Gastrocnemius medialis (tissue), 4 donors: ENCODE data around the gene DDX10. TPM values are rescaled to one million over a fixed set of nuclear protein-coding genes. Genes with fewer than 3 reads are reported as not detected.

ENCODE experiments used
- ATAC-seq, 2 donors: fragments of 150-250 bp; one replicate each; pipeline ENCODE4 v1.9.1; 2016
- DNase-seq, 2 donors: peaks; one replicate each; pipeline ENCODE4 v3.0.0-alpha.2; 2019
- H3K27ac ChIP-seq, 4 donors: fragments of 200-600 bp; sonication (generic); 1 replicate in 1 of 4; 2 replicates in 3 of 4; pipeline ENCODE4 v1.5.1; 2016 to 2018; ENCODE audit warnings: mild to moderate bottlenecking in 2 of 4, moderate library complexity in 1 of 4
- H3K27me3 ChIP-seq, 3 donors: fragments of 200-600 bp; sonication (generic) in 2 of 3; 1 replicate in 1 of 3; 2 replicates in 2 of 3; pipeline versions ENCODE4 v1.5.1 to v1.6.0; 2016 to 2019; ENCODE audit warnings: mild to moderate bottlenecking in 1 of 3, moderate library complexity in 1 of 3
- H3K36me3 ChIP-seq, 2 donors: fragments of 200-600 bp; sonication (generic) in 1 of 2; one replicate each; pipeline ENCODE4 v1.5.1; 2017 to 2018
- H3K4me1 ChIP-seq, 2 donors: fragments of 200-600 bp; sonication (generic) in 1 of 2; one replicate each; pipeline ENCODE4 v1.5.1; 2016 to 2017; ENCODE audit warnings: mild to moderate bottlenecking in 2 of 2
- H3K4me3 ChIP-seq, 4 donors: fragments of 200-600 bp; sonication (generic) in 3 of 4; 1 replicate in 1 of 4; 2 replicates in 3 of 4; pipeline ENCODE4 v1.5.1; 2016 to 2019; ENCODE audit warnings: mild to moderate bottlenecking in 2 of 4
- H3K9me3 ChIP-seq, 3 donors: fragments of 200-600 bp; sonication (generic) in 2 of 3; 1 replicate in 1 of 3; 2 replicates in 2 of 3; pipeline ENCODE4 v1.5.1; 2016 to 2019
- POLR2A ChIP-seq, 2 donors: fragments of 450-650 bp; IDR thresholded peaks; one replicate each; pipeline ENCODE4 v1.6.1; 2017; ENCODE audit warnings: antibody characterized with exemption in 2 of 2, mild to moderate bottlenecking in 2 of 2, moderate library complexity in 2 of 2
- in situ Hi-C, 4 donors: fragments of 200-750 bp; cut with MboI; loops; one replicate each; pipeline versions ENCODE4 v1.15.0 to v1.8.0; 2017; ENCODE audit warnings: low sequenced_read_pairs in 4 of 4
- intact Hi-C: fragments of 100-400 bp; cut with DNase I; formaldehyde crosslinking; loops from one replicate; pipeline ENCODE4 v1.15.1; 2023; ENCODE audit warnings: low total_unique reads
- total RNA-seq, 4 donors: library from RNA; depleted of rRNA; stranded (reverse); fragments of >200 nt; gene quantifications; one replicate each; pipeline versions ENCODE4 v1.1.0 to v1.2.3, GENCODE V29; 2016
- TF ChIP-seq, protein P1 (sequence below), 5 experiments: fragments of 450-650 bp in 3 of 5; fragments of 200-600 bp in 2 of 5; sonication (generic) in 2 of 5; IDR thresholded peaks in 4 of 5; conservative IDR thresholded peaks in 1 of 5; 1 replicate in 4 of 5; 2 replicates in 1 of 5; pipeline ENCODE4 v1.5.1; 2016 to 2019; ENCODE audit warnings: antibody characterized with exemption in 5 of 5, mild to moderate bottlenecking in 3 of 5, moderate library complexity in 3 of 5

Gene DDX10
- total RNA-seq, 4 donors from 2014 or later = 5.0 to 15.0 (median 10.5) TPM

DNA sequence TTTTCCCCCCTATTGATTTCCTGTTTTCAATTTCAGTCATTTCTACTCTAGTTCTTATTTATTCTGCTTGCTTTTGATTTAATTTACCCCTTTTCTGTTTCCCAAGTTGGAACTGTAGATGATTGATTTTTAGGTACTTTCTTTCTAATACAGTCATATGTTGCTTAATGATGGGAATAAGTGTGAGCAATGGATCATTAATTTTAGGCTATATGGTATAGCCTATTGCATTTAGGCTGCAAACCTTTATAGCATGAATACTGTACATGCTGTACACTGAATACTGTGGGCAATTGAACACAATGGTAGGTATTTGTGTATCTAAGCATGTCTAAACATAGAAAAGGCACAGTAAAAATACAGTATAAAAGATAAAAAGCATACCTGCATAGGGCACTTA is 44.9 kb downstream of the DDX10 start:
- Histone ChIP-seq H3K4me1 (no peaks in the 10 kb centered on the region), H3K9me3 (no peaks in the 10 kb centered on the region), H3K27me3 (no peaks in the 10 kb centered on the region), H3K36me3 (peaks cover 2 to 30% of the 10 kb centered on the region in 2 donors), H3K4me3 (no peak overlapping the region), H3K27ac (no peak overlapping the region)
- no peak for TF ChIP-seq POLR2A (IDR thresholded peaks at IDR 0.05)
- TF ChIP-seq, protein P1, sequence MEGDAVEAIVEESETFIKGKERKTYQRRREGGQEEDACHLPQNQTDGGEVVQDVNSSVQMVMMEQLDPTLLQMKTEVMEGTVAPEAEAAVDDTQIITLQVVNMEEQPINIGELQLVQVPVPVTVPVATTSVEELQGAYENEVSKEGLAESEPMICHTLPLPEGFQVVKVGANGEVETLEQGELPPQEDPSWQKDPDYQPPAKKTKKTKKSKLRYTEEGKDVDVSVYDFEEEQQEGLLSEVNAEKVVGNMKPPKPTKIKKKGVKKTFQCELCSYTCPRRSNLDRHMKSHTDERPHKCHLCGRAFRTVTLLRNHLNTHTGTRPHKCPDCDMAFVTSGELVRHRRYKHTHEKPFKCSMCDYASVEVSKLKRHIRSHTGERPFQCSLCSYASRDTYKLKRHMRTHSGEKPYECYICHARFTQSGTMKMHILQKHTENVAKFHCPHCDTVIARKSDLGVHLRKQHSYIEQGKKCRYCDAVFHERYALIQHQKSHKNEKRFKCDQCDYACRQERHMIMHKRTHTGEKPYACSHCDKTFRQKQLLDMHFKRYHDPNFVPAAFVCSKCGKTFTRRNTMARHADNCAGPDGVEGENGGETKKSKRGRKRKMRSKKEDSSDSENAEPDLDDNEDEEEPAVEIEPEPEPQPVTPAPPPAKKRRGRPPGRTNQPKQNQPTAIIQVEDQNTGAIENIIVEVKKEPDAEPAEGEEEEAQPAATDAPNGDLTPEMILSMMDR (IDR thresholded peaks at IDR 0.05 in 4 of 5, conservative IDR thresholded peaks at IDR 0.05 in 1 of 5) = no peak
- ATAC-seq (no peak), DNase-seq (no peak)
- intact Hi-C loops (no loop called here), in situ Hi-C loops (loop anchor here in 1 of 4 donors (25.0 kb wide), 2 partner anchors 978 to 1228 kb away; no protein-coding TSS in a partner anchor)

DNA sequence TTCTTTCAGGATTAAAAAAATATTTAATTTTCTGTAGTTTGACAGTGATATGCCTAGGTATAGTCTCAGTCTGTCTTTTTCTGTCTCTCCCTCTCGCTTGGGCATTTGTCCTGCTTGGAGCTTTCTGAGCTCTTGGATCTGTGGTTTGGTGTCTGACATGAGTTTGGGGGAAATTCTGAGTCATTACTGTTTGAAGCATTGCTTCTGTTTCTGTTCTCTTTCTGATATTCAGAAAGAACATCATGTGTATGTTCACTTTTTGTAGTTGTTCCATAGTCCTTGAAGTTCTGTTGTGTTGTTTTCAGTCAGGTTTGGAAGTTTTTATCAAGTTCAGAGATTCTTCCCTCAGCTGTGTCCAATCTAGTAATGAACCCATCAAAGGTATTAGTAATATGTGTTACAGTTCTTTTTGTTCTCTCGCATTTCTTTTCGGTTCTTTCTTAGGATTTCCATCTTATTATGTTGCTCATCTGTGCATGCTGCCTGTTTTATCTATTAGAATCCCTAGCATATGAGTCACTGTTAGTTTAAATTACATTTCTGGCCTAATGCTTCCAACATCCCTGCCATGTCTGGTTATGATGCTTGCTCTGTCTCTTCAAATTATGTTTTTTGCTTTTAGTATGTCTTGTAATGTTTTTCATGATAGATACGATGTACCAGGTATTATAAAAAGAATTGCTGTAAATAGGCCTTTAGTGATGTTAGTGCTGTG is 48.4 kb downstream of the DDX10 start:
- no peaks in the 10 kb centered on the region for H3K9me3 ChIP-seq
- in situ Hi-C loops (loop anchor here in 1 of 4 donors (25.0 kb wide), 2 partner anchors 974 to 1224 kb away; no protein-coding TSS in a partner anchor), intact Hi-C loops (no loop called here)
- ATAC-seq (no peak), DNase-seq (no peak)
- H3K27me3 ChIP-seq = no peaks in the 10 kb centered on the region
- no peaks in the 10 kb centered on the region for H3K4me1 ChIP-seq
- peaks cover 2 to 16% of the 10 kb centered on the region in 2 donors for H3K36me3 ChIP-seq
- H3K27ac ChIP-seq = no peak overlapping the region
- H3K4me3 ChIP-seq = no peak overlapping the region
- TF ChIP-seq, protein P1 (IDR thresholded peaks at IDR 0.05 in 4 of 5, conservative IDR thresholded peaks at IDR 0.05 in 1 of 5) = no peak
- TF ChIP-seq POLR2A (IDR thresholded peaks at IDR 0.05) = no peak

DNA sequence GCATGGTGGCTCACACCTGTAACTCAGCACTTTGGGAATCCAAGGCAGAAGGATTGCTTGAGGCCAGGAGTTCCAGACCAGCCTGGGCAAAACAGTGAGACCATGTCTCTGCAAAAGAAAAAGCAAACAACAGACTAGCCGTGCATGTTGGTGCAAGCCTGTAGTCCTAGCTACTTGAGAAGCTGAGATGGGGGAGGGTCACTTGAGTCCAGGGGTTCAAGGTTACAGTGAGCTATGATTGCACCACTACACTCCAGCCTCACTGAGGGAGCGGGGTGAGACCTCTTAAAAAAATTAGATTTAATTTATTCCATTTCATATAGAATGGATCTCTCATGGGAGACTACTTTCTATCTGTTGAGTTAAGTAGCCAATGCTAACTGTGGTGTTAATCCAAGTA is 50.4 kb downstream of the DDX10 start:
- TF ChIP-seq, protein P1 (IDR thresholded peaks at IDR 0.05 in 4 of 5, conservative IDR thresholded peaks at IDR 0.05 in 1 of 5) = no peak
- TF ChIP-seq POLR2A (IDR thresholded peaks at IDR 0.05) = no peak
- Histone ChIP-seq H3K4me1 (no peaks in the 10 kb centered on the region), H3K27me3 (no peaks in the 10 kb centered on the region), H3K36me3 (peaks cover 0 to 9% of the 10 kb centered on the region in 2 donors), H3K9me3 (no peaks in the 10 kb centered on the region), H3K27ac (no peak overlapping the region), H3K4me3 (no peak overlapping the region)
- no peak for DNase-seq
- in situ Hi-C loops (loop anchor here in 1 of 4 donors (25.0 kb wide), 2 partner anchors 972 to 1222 kb away; no protein-coding TSS in a partner anchor), intact Hi-C loops (no loop called here)
- no peak for ATAC-seq

DNA sequence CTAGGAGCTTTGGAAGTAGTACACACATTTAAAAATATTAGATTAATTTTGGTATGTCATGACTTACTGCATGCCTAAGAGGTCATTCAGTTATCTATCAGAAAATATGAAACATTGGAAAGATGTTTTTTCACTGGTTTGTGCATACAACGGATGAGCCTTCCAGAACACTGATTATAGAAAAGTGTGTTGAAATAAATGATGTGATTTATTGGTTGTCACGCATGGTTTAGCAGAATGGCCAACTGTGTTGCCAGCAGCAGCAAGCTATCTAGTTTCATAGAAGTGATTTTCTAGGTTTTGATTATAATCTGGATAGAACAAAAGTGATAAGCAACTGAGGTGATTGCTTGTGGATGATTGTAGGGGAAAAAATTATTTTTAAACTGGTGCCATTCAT is 53.6 kb downstream of the DDX10 start:
- Histone ChIP-seq H3K27ac (no peak overlapping the region), H3K9me3 (no peaks in the 10 kb centered on the region), H3K4me1 (no peaks in the 10 kb centered on the region), H3K36me3 (peaks cover 0 to 21% of the 10 kb centered on the region in 2 donors), H3K4me3 (no peak overlapping the region), H3K27me3 (no peaks in the 10 kb centered on the region)
- intact Hi-C loops (no loop called here), in situ Hi-C loops (loop anchor here in 1 of 4 donors (25.0 kb wide), 2 partner anchors 969 to 1219 kb away; no protein-coding TSS in a partner anchor)
- ATAC-seq (no peak), DNase-seq (no peak)
- TF ChIP-seq POLR2A (IDR thresholded peaks at IDR 0.05) = no peak
- TF ChIP-seq, protein P1 (IDR thresholded peaks at IDR 0.05 in 4 of 5, conservative IDR thresholded peaks at IDR 0.05 in 1 of 5) = no peak
